Keratinocyte (primary cell): ENCODE results near the gene KMT2A. TPM values are rescaled to one million over a fixed set of nuclear protein-coding genes. Genes with fewer than 3 reads are reported as not detected.

Source experiments
- DNase-seq: peaks from one replicate; pipeline ENCODE4 v3.0.0-alpha.2; 2011; ENCODE audit warnings: low read depth, missing footprints, low spot score
- FAIRE-seq: peaks from 2 replicates; lab custom pipeline; 2011; peaks lifted over from hg19 to GRCh38; lab: Jason Lieb, UNC
- H2AFZ ChIP-seq: 2 replicates; pipeline ENCODE4 v1.6.0; 2012; ENCODE audit warnings: low read length, control low read depth, inconsistent platforms; ENCODE audit not compliant: control insufficient read depth
- H3K27ac ChIP-seq: 2 replicates; pipeline ENCODE4 v1.5.1; 2011; ENCODE audit warnings: low read length; ENCODE audit not compliant: control insufficient read depth, insufficient read depth
- H3K27me3 ChIP-seq: 3 replicates; pipeline ENCODE4 v1.6.0; 2011; ENCODE audit warnings: low read length; ENCODE audit not compliant: control insufficient read depth, insufficient read depth; ENCODE audit errors: extremely low read depth
- H3K36me3 ChIP-seq, 2 experiments: 2 replicates in 1 of 2; 3 replicates in 1 of 2; pipeline ENCODE4 v1.5.1; 2011; ENCODE audit warnings: low read length in 2 of 2, mild to moderate bottlenecking in 1 of 2; ENCODE audit not compliant: control insufficient read depth in 2 of 2, insufficient read depth in 2 of 2; ENCODE audit errors: extremely low read depth in 1 of 2
- H3K4me1 ChIP-seq: 3 replicates; pipeline ENCODE4 v1.5.1; 2011; ENCODE audit warnings: low read length; ENCODE audit not compliant: control insufficient read depth, insufficient read depth; ENCODE audit errors: extremely low read depth
- H3K4me2 ChIP-seq: 3 replicates; pipeline ENCODE4 v1.6.0; 2011; ENCODE audit warnings: low read depth, low read length; ENCODE audit not compliant: control insufficient read depth, insufficient read depth; ENCODE audit errors: extremely low read depth
- H3K4me3 ChIP-seq, 3 experiments: fragments of 200-600 bp in 1 of 3; sonication (generic) in 1 of 3; 2 replicates in 2 of 3; 3 replicates in 1 of 3; pipeline ENCODE4 v1.5.1; 2011 to 2016; ENCODE audit warnings: low read length in 3 of 3, mild to moderate bottlenecking in 3 of 3, control low read depth in 2 of 3, inconsistent platforms in 1 of 3, low read depth in 1 of 3, mixed read lengths in 1 of 3, mixed run types in 1 of 3, moderate library complexity in 1 of 3; ENCODE audit not compliant: control insufficient read depth in 2 of 3, insufficient read depth in 2 of 3; ENCODE audit errors: extremely low read depth in 1 of 3
- H3K79me2 ChIP-seq: 2 replicates; pipeline ENCODE4 v1.6.0; 2012; ENCODE audit warnings: low read length; ENCODE audit not compliant: control insufficient read depth, insufficient read depth
- H3K9ac ChIP-seq: 3 replicates; pipeline ENCODE4 v1.6.0; 2011; ENCODE audit warnings: low read length; ENCODE audit not compliant: control insufficient read depth, insufficient read depth; ENCODE audit errors: extremely low read depth
- H3K9me1 ChIP-seq: 3 replicates; pipeline ENCODE4 v1.6.0; 2011; ENCODE audit warnings: low read length; ENCODE audit not compliant: control insufficient read depth, insufficient read depth; ENCODE audit errors: extremely low read depth
- H3K9me3 ChIP-seq: 2 replicates; pipeline ENCODE4 v1.5.1; 2012; ENCODE audit warnings: low read depth, low read length; ENCODE audit not compliant: control insufficient read depth
- H4K20me1 ChIP-seq: 3 replicates; pipeline ENCODE4 v1.6.0; 2011; ENCODE audit warnings: low read length; ENCODE audit not compliant: control insufficient read depth, insufficient read depth; ENCODE audit errors: extremely low read depth
- CTCF ChIP-seq, 3 experiments: IDR thresholded peaks in 1 of 3; conservative IDR thresholded peaks in 1 of 3; optimal IDR thresholded peaks in 1 of 3; 2 replicates in 2 of 3; 3 replicates in 1 of 3; pipeline versions ENCODE3 to v1.5.1; 2011; ENCODE audit warnings: low read length in 3 of 3, mild to moderate bottlenecking in 3 of 3, moderate library complexity in 2 of 3, control low read depth in 1 of 3, inconsistent platforms in 1 of 3; ENCODE audit not compliant: insufficient read depth in 2 of 3; ENCODE audit errors: extremely low read depth in 1 of 3
- EZH2 ChIP-seq: IDR thresholded peaks from one replicate; pipeline ENCODE4 v1.6.1; 2012; ENCODE audit warnings: inconsistent platforms, mild to moderate bottlenecking, low read length, moderate library complexity
- dilution Hi-C: fragments of 300-500 bp; cut with MboI; formaldehyde crosslinking; loops from one replicate; pipeline ENCODE4 v1.7.0; 2020; ENCODE audit warnings: low sequenced_read_pairs; ENCODE audit not compliant: extremely low pct_ligation_motif_present
- polyA plus RNA-seq, 5 experiments: library from polyadenylated mRNA; depleted of rRNA in 3 of 5; stranded (reverse) in 3 of 5; stranded (forward) in 1 of 5; unstranded in 1 of 5; fragments of >200 nt; gene quantifications; 1 replicate in 1 of 5; 2 replicates in 3 of 5; 3 replicates in 1 of 5; pipeline versions ENCODE4 v1.2.1 to v1.2.3, GENCODE V29; 2011 to 2012; ENCODE audit warnings: missing spikeins in 2 of 5, low read depth in 1 of 5, low replicate concordance in 1 of 5

KMT2A gene
- polyA plus RNA-seq, 1 donor (not counting 4 experiments of a cell fraction or from before 2014, with no cell fraction given): 11.7 TPM

- no peaks in the 10 kb centered on the region for H3K9me1 ChIP-seq
- TF ChIP-seq EZH2: no peak
- TF ChIP-seq CTCF (optimal IDR thresholded peaks at IDR 0.05 in 1 of 3, IDR thresholded peaks at IDR 0.05 in 1 of 3, conservative IDR thresholded peaks at IDR 0.05 in 1 of 3; ENCODE audit: extremely low read depth in 1 of 3, insufficient read depth in 2 of 3, low read length in 3 of 3): no peak
- no peak overlapping the region for H3K27ac ChIP-seq
- no peak overlapping the region for H3K4me3 ChIP-seq
- H3K4me1 ChIP-seq: no peaks in the 10 kb centered on the region
- peaks cover 24 to 32% of the 10 kb centered on the region in 2 experiments for H3K36me3 ChIP-seq
- dilution Hi-C loops: no loop called here
- no peak overlapping the region for H3K9ac ChIP-seq
- H3K9me3 ChIP-seq: no peaks in the 10 kb centered on the region
- no peaks in the 10 kb centered on the region for H3K27me3 ChIP-seq
- DNase-seq: no peak
- no peak overlapping the region for H2AFZ ChIP-seq
- H4K20me1 ChIP-seq: no peaks in the 10 kb centered on the region
- H3K4me2 ChIP-seq: no peak overlapping the region
- no peaks in the 10 kb centered on the region for H3K79me2 ChIP-seq
- FAIRE-seq: no peak
Observed at GRCh38 chr11:118514103-118514502, 77.8 kb downstream of the KMT2A start.

GRCh38 chr11:118519549-118519948 is 83.3 kb downstream of the KMT2A start:
- FAIRE-seq (no peak), DNase-seq (no peak)
- no peak overlapping the region for H2AFZ ChIP-seq
- no peaks in the 10 kb centered on the region for H3K4me1 ChIP-seq
- H3K9ac ChIP-seq: no peak overlapping the region
- no peak overlapping the region for H3K4me2 ChIP-seq
- no peaks in the 10 kb centered on the region for H4K20me1 ChIP-seq
- H3K4me3 ChIP-seq: no peak overlapping the region
- no peaks in the 10 kb centered on the region for H3K9me3 ChIP-seq
- no peaks in the 10 kb centered on the region for H3K27me3 ChIP-seq
- no peaks in the 10 kb centered on the region for H3K9me1 ChIP-seq
- peaks cover 30 to 34% of the 10 kb centered on the region in 2 experiments for H3K36me3 ChIP-seq
- H3K79me2 ChIP-seq: no peaks in the 10 kb centered on the region
- dilution Hi-C loops: no loop called here
- TF ChIP-seq CTCF (optimal IDR thresholded peaks at IDR 0.05 in 1 of 3, IDR thresholded peaks at IDR 0.05 in 1 of 3, conservative IDR thresholded peaks at IDR 0.05 in 1 of 3; ENCODE audit: extremely low read depth in 1 of 3, insufficient read depth in 2 of 3, low read length in 3 of 3): no peak
- TF ChIP-seq EZH2: no peak
- no peak overlapping the region for H3K27ac ChIP-seq
